Ishikawa (cell line): ENCODE measurements around the gene TSHB.

Experiments used
- EP300 ChIP-seq: IDR thresholded peaks from 2 replicates; pipeline ENCODE4 v1.6.1; 2012; ENCODE audit warnings: borderline replicate concordance
- MAX ChIP-seq: IDR thresholded peaks from 2 replicates; pipeline ENCODE4 v1.6.1; 2012
- RAD21 ChIP-seq: IDR thresholded peaks from 2 replicates; pipeline ENCODE4 v1.6.1; 2012; ENCODE audit warnings: low read depth
- TCF12 ChIP-seq: IDR thresholded peaks from 2 replicates; pipeline ENCODE4 v1.6.1; 2012; ENCODE audit warnings: low read depth

GRCh38 chr1:115060501-115060900 is 30.9 kb downstream of the TSHB start:
- no peak for TF ChIP-seq MAX
- no peak for TF ChIP-seq TCF12
- no peak for TF ChIP-seq RAD21
- TF ChIP-seq EP300 = no peak
